ENCODE measurements around the gene PPP1R15A. TPM values are rescaled to one million over a fixed set of nuclear protein-coding genes. Genes with fewer than 3 reads are reported as not detected.

PPP1R15A gene
- total and polyA plus RNA-seq, 2 of the 8 experiments (the other 6 are each of a cell fraction or from before 2014, with no cell fraction given), result 4.1 to 14.0 TPM

- TF ChIP-seq RNF2 (IDR thresholded peaks at IDR 0.05; ENCODE audit: borderline replicate concordance, low read depth, low read length, missing control alignments, poor library complexity, severe bottlenecking), result no peak
- TF ChIP-seq SP2 (IDR thresholded peaks at IDR 0.05; ENCODE audit: low read length), result no peak
- TF ChIP-seq CBX5 (IDR thresholded peaks at IDR 0.05; ENCODE audit: low read depth, low read length), result no peak
- TF ChIP-seq CHD2 (IDR thresholded peaks at IDR 0.05; ENCODE audit: low read length), result no peak
- TF ChIP-seq RBBP5 (IDR thresholded peaks at IDR 0.05; ENCODE audit: borderline replicate concordance, low read depth, low read length), result no peak
- TF ChIP-seq SP1 (IDR thresholded peaks at IDR 0.05; ENCODE audit: low read depth, low read length), result no peak
- TF ChIP-seq CBX8 (IDR thresholded peaks at IDR 0.05; ENCODE audit: borderline replicate concordance, low read depth, low read length), result no peak
- TF ChIP-seq TBP (IDR thresholded peaks at IDR 0.05; ENCODE audit: low read depth, low read length), result no peak
- TF ChIP-seq MAX (IDR thresholded peaks at IDR 0.05), result no peak
Measured at GRCh38 chr19:48833977-48834376, 38.2 kb upstream of the PPP1R15A start (continued).

Measured in H1 (cell line).